ENCODE measurements around the gene LRBA. TPM values are rescaled to one million over a fixed set of nuclear protein-coding genes. Genes with fewer than 3 reads are reported as not detected.

LRBA gene
- total and polyA plus RNA-seq, 2 of the 4 experiments (the other 2 are of a cell fraction): 10.2 to 51.6 TPM

DNA sequence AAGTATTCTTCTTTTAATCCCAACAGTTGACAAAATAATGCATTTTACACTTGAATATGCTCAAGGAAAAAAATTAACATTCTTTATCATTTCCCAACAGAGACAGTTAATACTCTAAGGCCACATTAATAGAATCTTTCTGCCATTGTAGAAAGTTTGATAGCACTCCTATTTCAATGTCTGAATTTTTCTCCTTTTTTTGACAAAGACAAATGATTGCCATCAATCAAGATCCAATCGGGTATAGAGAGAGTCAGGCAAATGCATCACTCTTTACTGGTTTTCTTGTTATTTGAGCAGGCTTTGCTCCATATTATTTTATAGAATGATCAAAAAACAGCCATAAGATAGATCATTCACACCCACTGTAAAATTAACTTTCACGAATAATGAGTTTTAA lies 387.0 kb downstream of the LRBA start:
- Histone ChIP-seq H3K4ac (ENCODE audit: low read depth, low read length) (no peak overlapping the region), H3K56ac (ENCODE audit: extremely low read depth, insufficient read depth, low read length) (no peak overlapping the region), H2BK15ac (ENCODE audit: low read depth, low read length) (no peak overlapping the region), H3K4me2 (ENCODE audit: low read depth, low read length) (no peak overlapping the region), H3K14ac (replicated peaks; ENCODE audit: low read depth, low read length) (no peak overlapping the region), H2BK20ac (ENCODE audit: low read depth, low read length) (no peak overlapping the region), H4K20me1 (ENCODE audit: insufficient read depth, low read length) (no peaks in the 10 kb centered on the region), H4K91ac (ENCODE audit: insufficient read depth, low read depth, low read length) (no peak overlapping the region), H4K5ac (ENCODE audit: low read depth, low read length) (no peak overlapping the region), H3K9me1 (ENCODE audit: insufficient read depth, low read length) (no peaks in the 10 kb centered on the region), H2AFZ (replicated peaks; ENCODE audit: low read length, poor library complexity) (no peak overlapping the region), H3K23ac (ENCODE audit: low read depth, low read length) (no peak overlapping the region), H3K27me3 (ENCODE audit: control insufficient read depth, insufficient read depth, low read length) (no peaks in the 10 kb centered on the region), H2AK9ac (replicated peaks; ENCODE audit: low read depth, low read length, poor library complexity) (no peak overlapping the region), H2BK5ac (ENCODE audit: low read depth, low read length, poor library complexity, severe bottlenecking) (no peak overlapping the region), H4K8ac (ENCODE audit: low read depth in 2 of 2, low read length in 2 of 2) (no peak overlapping the region), H2BK120ac (ENCODE audit: low read depth, low read length) (no peak overlapping the region), H3K18ac (ENCODE audit: low read depth, low read length) (no peak overlapping the region), H3K9ac (ENCODE audit: low read depth, low read length) (no peak overlapping the region), H3K4me3 (ENCODE audit: insufficient read depth, low read depth, low read length) (no peak overlapping the region), H3K27ac (ENCODE audit: insufficient read depth, low read length) (no peak overlapping the region), H3K9me3 (ENCODE audit: control insufficient read depth, insufficient read depth, low read length) (no peaks in the 10 kb centered on the region), H2AK5ac (ENCODE audit: low read depth, low read length) (no peak overlapping the region), H3K36me3 (ENCODE audit: control insufficient read depth, insufficient read depth, low read length) (no peaks in the 10 kb centered on the region), H3K4me1 (ENCODE audit: control insufficient read depth, insufficient read depth, low read length) (no peaks in the 10 kb centered on the region), H3K79me1 (ENCODE audit: low read depth in 1 of 2, low read length in 2 of 2) (no peaks in the 10 kb centered on the region)
- POLR2A ChIA-PET (ENCODE audit: unreplicated experiment): no interaction called here
- CTCF ChIA-PET: no interaction called here
- BruUV-seq (replicated peaks): no TSS peak
- intact Hi-C loops (cut with micrococcal nuclease) (no loop called here), dilution Hi-C loops (cut with HindIII; ENCODE audit: low sequenced_read_pairs, unreplicated experiment) (no loop called here), in situ Hi-C loops (cut with MboI; ENCODE audit: low sequenced_read_pairs) (no loop called here)
- TF ChIP-seq BHLHE40 (IDR thresholded peaks at IDR 0.05; ENCODE audit: low read depth, low read length): no peak
- TF ChIP-seq MXI1 (IDR thresholded peaks at IDR 0.05; ENCODE audit: borderline replicate concordance, low read depth, low read length): no peak
- no peak for TF ChIP-seq MAFK (IDR thresholded peaks at IDR 0.05; ENCODE audit: low read depth, low read length)
- TF ChIP-seq FOS (IDR thresholded peaks at IDR 0.05; ENCODE audit: low read depth, low read length): no peak
- no peak for TF ChIP-seq RFX5 (IDR thresholded peaks at IDR 0.05; ENCODE audit: low read depth, low read length)
- TF ChIP-seq CHD1 (IDR thresholded peaks at IDR 0.05; ENCODE audit: low read depth, low read length): no peak
- TF ChIP-seq, protein P1, sequence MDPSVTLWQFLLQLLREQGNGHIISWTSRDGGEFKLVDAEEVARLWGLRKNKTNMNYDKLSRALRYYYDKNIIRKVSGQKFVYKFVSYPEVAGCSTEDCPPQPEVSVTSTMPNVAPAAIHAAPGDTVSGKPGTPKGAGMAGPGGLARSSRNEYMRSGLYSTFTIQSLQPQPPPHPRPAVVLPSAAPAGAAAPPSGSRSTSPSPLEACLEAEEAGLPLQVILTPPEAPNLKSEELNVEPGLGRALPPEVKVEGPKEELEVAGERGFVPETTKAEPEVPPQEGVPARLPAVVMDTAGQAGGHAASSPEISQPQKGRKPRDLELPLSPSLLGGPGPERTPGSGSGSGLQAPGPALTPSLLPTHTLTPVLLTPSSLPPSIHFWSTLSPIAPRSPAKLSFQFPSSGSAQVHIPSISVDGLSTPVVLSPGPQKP (IDR thresholded peaks at IDR 0.05; ENCODE audit: borderline replicate concordance, low read depth, low read length): no peak
- TF ChIP-seq POLR2A (IDR thresholded peaks at IDR 0.05; ENCODE audit: low read depth, low read length): no peak
- no peak for TF ChIP-seq SMC3 (IDR thresholded peaks at IDR 0.05; ENCODE audit: low read depth, low read length)
- TF ChIP-seq MAZ (IDR thresholded peaks at IDR 0.05; ENCODE audit: borderline replicate concordance, low read depth, low read length): no peak
- TF ChIP-seq, protein P2, sequence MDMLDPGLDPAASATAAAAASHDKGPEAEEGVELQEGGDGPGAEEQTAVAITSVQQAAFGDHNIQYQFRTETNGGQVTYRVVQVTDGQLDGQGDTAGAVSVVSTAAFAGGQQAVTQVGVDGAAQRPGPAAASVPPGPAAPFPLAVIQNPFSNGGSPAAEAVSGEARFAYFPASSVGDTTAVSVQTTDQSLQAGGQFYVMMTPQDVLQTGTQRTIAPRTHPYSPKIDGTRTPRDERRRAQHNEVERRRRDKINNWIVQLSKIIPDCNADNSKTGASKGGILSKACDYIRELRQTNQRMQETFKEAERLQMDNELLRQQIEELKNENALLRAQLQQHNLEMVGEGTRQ (IDR thresholded peaks at IDR 0.05; ENCODE audit: low read depth, low read length): no peak
- TF ChIP-seq CEBPB (IDR thresholded peaks at IDR 0.05; ENCODE audit: low read depth, low read length): no peak
- ATAC-seq (ENCODE audit: low read depth): no peak
- WGBS, 2 experiments (ENCODE audit: extremely low coverage in 2 of 2, insufficient read length in 1 of 2): no CpG with 5 or more reads among the region's 2 CpGs
- no peak for DNase-seq
